ENCODE data around the gene SIRPG.

SIRPG gene

GRCh38 chr20:1630186-1630585, 27.4 kb downstream of the SIRPG start:
- no peak for DNase-seq (ENCODE audit: low read depth)
- no peak overlapping the region for H3K4me3 ChIP-seq (ENCODE audit: low read depth, low read length)
- no peak for TF ChIP-seq CTCF (IDR thresholded peaks at IDR 0.05; ENCODE audit: low read depth, low read length, missing control alignments)

- TF ChIP-seq CTCF (IDR thresholded peaks at IDR 0.05; ENCODE audit: low read depth, low read length, missing control alignments), result no peak
- DNase-seq (ENCODE audit: low read depth), result no peak
- H3K4me3 ChIP-seq (ENCODE audit: low read depth, low read length), result no peak overlapping the region
Measured at GRCh38 chr20:1629321-1629720, 28.3 kb downstream of the SIRPG start.

DNA sequence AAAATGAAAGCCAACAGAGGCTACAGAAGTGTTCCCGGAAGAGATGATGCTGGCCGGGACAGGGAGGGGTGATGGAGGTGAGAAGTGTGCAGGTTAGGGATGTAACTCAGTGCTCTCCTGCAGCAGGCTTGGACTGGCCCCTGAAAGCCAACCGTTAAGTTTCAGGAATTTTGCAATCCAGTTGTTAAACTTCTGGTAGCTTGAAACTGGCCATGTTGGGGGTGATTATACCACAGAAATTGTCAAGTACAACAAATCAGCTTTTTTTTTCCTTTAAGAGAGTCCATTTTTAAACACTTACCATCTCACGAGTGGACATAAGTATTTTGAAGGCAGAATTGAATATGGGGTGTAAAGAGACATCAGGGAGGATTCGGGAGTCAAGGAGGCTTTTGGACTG, 29.0 kb downstream of the SIRPG start:
- H3K4me3 ChIP-seq (ENCODE audit: low read depth, low read length), result no peak overlapping the region
- DNase-seq (ENCODE audit: low read depth), result no peak
- no peak for TF ChIP-seq CTCF (IDR thresholded peaks at IDR 0.05; ENCODE audit: low read depth, low read length, missing control alignments)

- no peak for TF ChIP-seq CTCF (IDR thresholded peaks at IDR 0.05; ENCODE audit: low read depth, low read length, missing control alignments)
- no peak overlapping the region for H3K4me3 ChIP-seq (ENCODE audit: low read depth, low read length)
- no peak for DNase-seq (ENCODE audit: low read depth)
Measured at GRCh38 chr20:1627200-1627550, 30.4 kb downstream of the SIRPG start.

DNA sequence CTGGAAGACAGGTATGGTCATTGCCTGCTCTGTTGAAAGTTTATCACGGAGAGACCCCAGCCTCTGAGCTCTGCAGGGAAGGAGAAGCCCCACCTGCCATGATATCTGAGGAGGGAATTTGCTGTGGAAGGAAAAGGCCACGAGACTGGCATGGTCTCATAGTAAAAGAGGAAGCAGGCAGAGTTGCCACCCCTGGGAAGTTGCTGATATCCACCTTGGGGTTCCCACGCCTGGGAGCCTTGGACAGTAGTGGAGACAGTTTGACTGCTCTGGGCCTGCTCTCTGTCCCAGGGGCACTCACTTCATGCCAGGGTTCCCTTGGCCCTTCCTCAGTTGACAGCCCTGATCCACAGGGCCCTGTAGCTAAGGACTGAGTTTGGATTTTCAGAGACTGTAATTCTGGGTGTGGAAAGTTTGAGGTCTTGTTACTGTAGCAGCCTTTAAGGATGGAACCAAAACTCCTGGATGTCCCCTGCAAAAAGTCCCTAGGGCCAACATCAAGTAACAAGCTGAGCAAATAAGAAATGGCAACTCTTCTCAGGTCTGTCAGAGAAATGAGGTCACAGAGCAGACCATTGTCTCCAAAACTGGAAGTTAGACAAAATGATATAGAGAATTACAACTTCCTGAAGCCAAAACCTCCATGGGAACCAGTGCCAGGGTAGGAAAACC, 30.9 kb downstream of the SIRPG start:
- no peak for TF ChIP-seq CTCF (IDR thresholded peaks at IDR 0.05; ENCODE audit: low read depth, low read length, missing control alignments)
- H3K4me3 ChIP-seq (ENCODE audit: low read depth, low read length), result no peak overlapping the region
- DNase-seq (ENCODE audit: low read depth), result no peak

GRCh38 chr20:1625083-1625690, 32.4 kb downstream of the SIRPG start:
- H3K4me3 ChIP-seq (ENCODE audit: low read depth, low read length), result no peak overlapping the region
- no peak for TF ChIP-seq CTCF (IDR thresholded peaks at IDR 0.05; ENCODE audit: low read depth, low read length, missing control alignments)
- no peak for DNase-seq (ENCODE audit: low read depth)
